22Rv1 (cell line): ENCODE data around the gene CFL1.

ENCODE experiments used
- ZFX ChIP-seq: fragments of 450-650 bp; IDR thresholded peaks from 2 replicates; pipeline ENCODE4 v1.6.1; 2017; ENCODE audit warnings: antibody characterized with exemption, borderline replicate concordance
- TF ChIP-seq, protein P1 (sequence below): fragments of 450-650 bp; IDR thresholded peaks from 2 replicates; pipeline ENCODE4 v1.5.1; 2017; ENCODE audit warnings: mild to moderate bottlenecking

DNA sequence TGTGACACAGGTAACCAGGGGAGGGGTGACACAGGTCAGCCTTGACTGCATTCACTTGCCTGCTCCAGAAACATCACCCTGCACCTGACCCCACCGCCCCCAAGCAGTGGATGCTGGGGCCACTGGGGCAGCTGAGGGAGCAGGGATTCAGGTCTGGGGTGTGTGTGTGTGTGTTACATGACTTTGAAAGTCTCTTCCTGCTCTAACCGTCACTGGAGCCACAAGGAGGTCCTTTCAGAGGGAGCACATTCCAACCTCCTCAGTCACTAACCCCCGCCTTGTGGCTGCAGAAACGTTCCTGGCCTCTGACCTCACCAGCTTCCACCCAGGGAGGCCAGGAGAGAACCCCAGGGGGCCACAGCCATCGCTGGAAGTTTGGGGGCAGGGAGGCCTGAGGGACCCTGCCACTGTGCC, 45.1 kb upstream of the CFL1 start:
- TF ChIP-seq, protein P1, sequence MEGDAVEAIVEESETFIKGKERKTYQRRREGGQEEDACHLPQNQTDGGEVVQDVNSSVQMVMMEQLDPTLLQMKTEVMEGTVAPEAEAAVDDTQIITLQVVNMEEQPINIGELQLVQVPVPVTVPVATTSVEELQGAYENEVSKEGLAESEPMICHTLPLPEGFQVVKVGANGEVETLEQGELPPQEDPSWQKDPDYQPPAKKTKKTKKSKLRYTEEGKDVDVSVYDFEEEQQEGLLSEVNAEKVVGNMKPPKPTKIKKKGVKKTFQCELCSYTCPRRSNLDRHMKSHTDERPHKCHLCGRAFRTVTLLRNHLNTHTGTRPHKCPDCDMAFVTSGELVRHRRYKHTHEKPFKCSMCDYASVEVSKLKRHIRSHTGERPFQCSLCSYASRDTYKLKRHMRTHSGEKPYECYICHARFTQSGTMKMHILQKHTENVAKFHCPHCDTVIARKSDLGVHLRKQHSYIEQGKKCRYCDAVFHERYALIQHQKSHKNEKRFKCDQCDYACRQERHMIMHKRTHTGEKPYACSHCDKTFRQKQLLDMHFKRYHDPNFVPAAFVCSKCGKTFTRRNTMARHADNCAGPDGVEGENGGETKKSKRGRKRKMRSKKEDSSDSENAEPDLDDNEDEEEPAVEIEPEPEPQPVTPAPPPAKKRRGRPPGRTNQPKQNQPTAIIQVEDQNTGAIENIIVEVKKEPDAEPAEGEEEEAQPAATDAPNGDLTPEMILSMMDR, result no peak
- TF ChIP-seq ZFX, result no peak
